ENCODE results near the gene TPST1.

Gene TPST1

DNA sequence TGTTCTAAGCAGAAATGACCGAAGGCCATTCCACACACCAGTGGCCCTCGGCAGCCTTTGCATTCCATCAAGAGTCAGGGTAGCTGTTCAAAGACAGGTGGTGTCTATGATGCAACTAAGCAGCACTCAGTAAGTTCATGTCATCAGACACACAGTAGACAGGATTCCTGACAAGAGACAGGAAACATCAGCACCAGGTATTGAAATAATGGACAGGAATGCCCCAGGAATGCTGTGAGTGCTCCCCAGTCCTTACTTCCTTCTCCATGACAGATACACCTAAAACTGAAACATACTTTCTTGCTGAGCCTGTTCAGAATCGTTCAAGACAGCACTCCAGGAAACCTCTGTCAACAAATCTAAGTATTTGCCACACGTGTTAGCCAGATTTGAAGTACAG lies 204.4 kb downstream of the TPST1 start:
- TF ChIP-seq, protein P1, sequence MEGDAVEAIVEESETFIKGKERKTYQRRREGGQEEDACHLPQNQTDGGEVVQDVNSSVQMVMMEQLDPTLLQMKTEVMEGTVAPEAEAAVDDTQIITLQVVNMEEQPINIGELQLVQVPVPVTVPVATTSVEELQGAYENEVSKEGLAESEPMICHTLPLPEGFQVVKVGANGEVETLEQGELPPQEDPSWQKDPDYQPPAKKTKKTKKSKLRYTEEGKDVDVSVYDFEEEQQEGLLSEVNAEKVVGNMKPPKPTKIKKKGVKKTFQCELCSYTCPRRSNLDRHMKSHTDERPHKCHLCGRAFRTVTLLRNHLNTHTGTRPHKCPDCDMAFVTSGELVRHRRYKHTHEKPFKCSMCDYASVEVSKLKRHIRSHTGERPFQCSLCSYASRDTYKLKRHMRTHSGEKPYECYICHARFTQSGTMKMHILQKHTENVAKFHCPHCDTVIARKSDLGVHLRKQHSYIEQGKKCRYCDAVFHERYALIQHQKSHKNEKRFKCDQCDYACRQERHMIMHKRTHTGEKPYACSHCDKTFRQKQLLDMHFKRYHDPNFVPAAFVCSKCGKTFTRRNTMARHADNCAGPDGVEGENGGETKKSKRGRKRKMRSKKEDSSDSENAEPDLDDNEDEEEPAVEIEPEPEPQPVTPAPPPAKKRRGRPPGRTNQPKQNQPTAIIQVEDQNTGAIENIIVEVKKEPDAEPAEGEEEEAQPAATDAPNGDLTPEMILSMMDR (conservative IDR thresholded peaks at IDR 0.05), result no peak

More for the DNA sequence above, 204.4 kb downstream of the TPST1 start:
- H3K27ac ChIP-seq, result no peak overlapping the region

Data from C4-2B (cell line).